ENCODE data around the gene FUT8. TPM values are rescaled to one million over a fixed set of nuclear protein-coding genes. Genes with fewer than 3 reads are reported as not detected.

FUT8 gene
- total RNA-seq, 4 donors from 2014 or later, result 6.5 to 11.3 (median 9.3) TPM

DNA sequence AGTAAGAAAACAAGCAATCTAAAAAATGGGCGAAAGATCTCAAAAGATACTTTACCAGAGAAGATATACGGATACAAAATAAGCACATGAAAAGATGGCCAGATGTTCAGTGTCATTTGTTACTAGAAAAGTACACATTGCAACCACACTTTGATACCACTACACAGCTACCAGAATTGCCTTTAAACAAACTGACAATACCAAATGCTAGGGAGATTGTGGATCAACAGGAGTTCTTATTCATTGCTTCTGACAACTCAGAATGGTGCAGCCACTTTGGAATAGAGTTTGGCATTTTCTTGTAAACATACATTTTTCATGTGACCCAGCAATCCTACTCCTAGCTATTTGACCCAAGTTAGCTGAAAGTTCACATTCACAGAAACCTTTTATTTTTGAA is 136.3 kb downstream of the FUT8 start:
- DNase-seq (no peak), ATAC-seq (no peak)
- TF ChIP-seq POLR2A (IDR thresholded peaks at IDR 0.05), result no peak
- TF ChIP-seq, protein P1, sequence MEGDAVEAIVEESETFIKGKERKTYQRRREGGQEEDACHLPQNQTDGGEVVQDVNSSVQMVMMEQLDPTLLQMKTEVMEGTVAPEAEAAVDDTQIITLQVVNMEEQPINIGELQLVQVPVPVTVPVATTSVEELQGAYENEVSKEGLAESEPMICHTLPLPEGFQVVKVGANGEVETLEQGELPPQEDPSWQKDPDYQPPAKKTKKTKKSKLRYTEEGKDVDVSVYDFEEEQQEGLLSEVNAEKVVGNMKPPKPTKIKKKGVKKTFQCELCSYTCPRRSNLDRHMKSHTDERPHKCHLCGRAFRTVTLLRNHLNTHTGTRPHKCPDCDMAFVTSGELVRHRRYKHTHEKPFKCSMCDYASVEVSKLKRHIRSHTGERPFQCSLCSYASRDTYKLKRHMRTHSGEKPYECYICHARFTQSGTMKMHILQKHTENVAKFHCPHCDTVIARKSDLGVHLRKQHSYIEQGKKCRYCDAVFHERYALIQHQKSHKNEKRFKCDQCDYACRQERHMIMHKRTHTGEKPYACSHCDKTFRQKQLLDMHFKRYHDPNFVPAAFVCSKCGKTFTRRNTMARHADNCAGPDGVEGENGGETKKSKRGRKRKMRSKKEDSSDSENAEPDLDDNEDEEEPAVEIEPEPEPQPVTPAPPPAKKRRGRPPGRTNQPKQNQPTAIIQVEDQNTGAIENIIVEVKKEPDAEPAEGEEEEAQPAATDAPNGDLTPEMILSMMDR (IDR thresholded peaks at IDR 0.05 in 4 of 5, conservative IDR thresholded peaks at IDR 0.05 in 1 of 5), result no peak
- no peaks in the 10 kb centered on the region for H3K36me3 ChIP-seq
- no peak overlapping the region for H3K4me3 ChIP-seq
- H3K27ac ChIP-seq, result no peak overlapping the region
- in situ Hi-C loops (cut with MboI; ENCODE audit: low sequenced_read_pairs in 4 of 4) (no loop called here), intact Hi-C loops (cut with DNase I; ENCODE audit: low total_unique reads) (no loop called here)
- no peaks in the 10 kb centered on the region for H3K4me1 ChIP-seq
- H3K9me3 ChIP-seq, result no peaks in the 10 kb centered on the region
- no peaks in the 10 kb centered on the region for H3K27me3 ChIP-seq

GRCh38 chr14:65549429-65549828 is 136.9 kb downstream of the FUT8 start:
- ATAC-seq (no peak), DNase-seq (no peak)
- H3K36me3 ChIP-seq, result no peaks in the 10 kb centered on the region
- no peaks in the 10 kb centered on the region for H3K27me3 ChIP-seq
- no peak overlapping the region for H3K27ac ChIP-seq
- H3K4me3 ChIP-seq, result no peak overlapping the region
- no peaks in the 10 kb centered on the region for H3K4me1 ChIP-seq
- H3K9me3 ChIP-seq, result no peaks in the 10 kb centered on the region
- in situ Hi-C loops (cut with MboI; ENCODE audit: low sequenced_read_pairs in 4 of 4), result no loop called here
- TF ChIP-seq, protein P1 (IDR thresholded peaks at IDR 0.05 in 4 of 5, conservative IDR thresholded peaks at IDR 0.05 in 1 of 5), result no peak
- no peak for TF ChIP-seq POLR2A (IDR thresholded peaks at IDR 0.05)
- intact Hi-C loops (cut with DNase I; ENCODE audit: low total_unique reads), result no loop called here

DNA sequence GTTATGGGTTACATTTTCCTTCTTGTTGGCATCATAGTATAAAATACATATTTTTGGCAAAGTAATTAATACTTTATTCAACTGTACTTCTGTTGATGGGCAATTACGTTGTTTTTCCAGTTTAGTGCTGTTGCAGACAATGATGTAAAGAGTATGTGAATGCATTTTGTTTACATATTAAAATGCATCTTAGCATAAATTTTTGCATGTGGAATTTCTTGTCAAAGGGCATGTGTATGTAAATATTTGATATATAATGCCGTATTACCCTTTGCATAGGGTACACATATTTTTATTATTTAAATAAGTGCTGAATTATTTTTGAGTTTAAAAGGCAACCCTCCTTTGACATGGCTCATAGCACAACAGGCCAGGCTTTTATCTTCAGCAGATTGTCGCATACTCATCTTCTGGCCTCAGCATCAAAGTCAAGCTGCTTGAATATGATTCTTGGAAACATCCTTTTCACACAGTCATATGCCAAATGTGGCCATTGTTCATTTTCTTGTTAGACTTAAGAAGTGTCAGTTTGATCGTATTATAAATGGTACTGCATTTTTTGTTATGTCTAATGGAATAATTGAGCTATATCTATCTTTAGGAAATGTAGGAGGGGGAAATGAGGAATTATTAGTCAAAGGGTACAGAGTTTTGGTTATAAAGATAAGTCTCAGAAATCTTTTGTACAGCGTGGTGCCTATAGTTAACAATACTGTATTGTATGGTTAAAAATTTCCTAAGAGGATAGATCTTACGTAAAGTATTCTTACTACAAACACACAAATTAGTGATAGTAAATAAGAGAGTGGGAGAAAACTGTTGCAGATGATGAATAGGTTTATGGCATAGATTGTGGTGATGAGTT is 138.5 kb downstream of the FUT8 start:
- Histone ChIP-seq H3K27me3 (no peaks in the 10 kb centered on the region), H3K9me3 (no peaks in the 10 kb centered on the region), H3K4me1 (no peaks in the 10 kb centered on the region), H3K27ac (no peak overlapping the region), H3K36me3 (no peaks in the 10 kb centered on the region), H3K4me3 (no peak overlapping the region)
- DNase-seq (no peak), ATAC-seq (no peak)
- in situ Hi-C loops (cut with MboI; ENCODE audit: low sequenced_read_pairs in 4 of 4), result no loop called here
- TF ChIP-seq POLR2A (IDR thresholded peaks at IDR 0.05), result no peak
- TF ChIP-seq, protein P1 (IDR thresholded peaks at IDR 0.05 in 4 of 5, conservative IDR thresholded peaks at IDR 0.05 in 1 of 5), result no peak
- intact Hi-C loops (cut with DNase I; ENCODE audit: low total_unique reads), result no loop called here

DNA sequence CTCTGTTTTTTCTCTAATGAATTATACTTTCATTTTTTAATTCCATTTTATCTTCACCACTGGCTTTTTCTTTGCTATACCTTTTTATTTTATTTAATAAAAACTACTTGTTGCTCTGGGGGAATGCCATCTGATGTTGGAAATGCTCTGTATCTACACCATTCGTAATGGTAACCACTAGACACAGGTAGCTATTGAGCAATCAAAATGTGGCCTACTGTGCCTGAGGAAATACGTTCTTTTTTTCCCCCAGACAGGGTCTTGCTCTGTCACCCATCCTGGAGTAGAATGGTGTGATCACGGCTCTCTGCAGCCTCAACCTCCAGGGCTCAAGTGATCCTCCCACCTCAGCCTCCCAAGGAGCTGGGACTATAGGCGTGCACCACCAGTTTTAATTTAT is 140.2 kb downstream of the FUT8 start:
- Histone ChIP-seq H3K36me3 (no peaks in the 10 kb centered on the region), H3K4me3 (no peak overlapping the region), H3K27ac (no peak overlapping the region), H3K27me3 (no peaks in the 10 kb centered on the region), H3K4me1 (no peaks in the 10 kb centered on the region), H3K9me3 (no peaks in the 10 kb centered on the region)
- intact Hi-C loops (cut with DNase I; ENCODE audit: low total_unique reads) (no loop called here), in situ Hi-C loops (cut with MboI; ENCODE audit: low sequenced_read_pairs in 4 of 4) (no loop called here)
- DNase-seq (no peak), ATAC-seq (no peak)
- no peak for TF ChIP-seq POLR2A (IDR thresholded peaks at IDR 0.05)
- TF ChIP-seq, protein P1 (IDR thresholded peaks at IDR 0.05 in 4 of 5, conservative IDR thresholded peaks at IDR 0.05 in 1 of 5), result no peak

Measured in gastrocnemius medialis (tissue), 4 donors.